LNCAP (cell line): ENCODE results near the gene BDNF.

Source experiments
- TF ChIP-seq, protein P1 (sequence below): fragments of 450-650 bp; IDR thresholded peaks from 2 replicates; pipeline ENCODE4 v1.5.1; 2017; ENCODE audit warnings: mild to moderate bottlenecking

Gene BDNF

DNA sequence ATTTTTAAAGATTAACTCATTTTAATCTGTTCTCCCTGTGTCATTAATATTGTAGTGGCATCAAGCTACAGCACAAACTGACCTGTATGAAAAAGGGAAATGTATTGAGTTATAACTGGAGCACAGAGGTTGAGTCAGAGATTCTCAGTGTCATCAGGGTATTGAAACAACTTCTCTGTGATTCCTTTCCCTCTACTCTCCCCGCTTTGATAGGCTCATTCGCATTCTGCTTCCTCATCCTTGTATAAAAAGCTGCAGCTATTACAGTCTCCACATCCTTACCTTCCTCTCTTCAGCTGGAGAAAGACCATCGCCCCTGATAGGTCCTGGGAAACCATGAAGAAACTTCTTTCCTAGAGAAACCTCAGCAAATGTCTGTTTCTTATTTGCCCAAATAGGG, 90.0 kb downstream of the BDNF start:
- TF ChIP-seq, protein P1, sequence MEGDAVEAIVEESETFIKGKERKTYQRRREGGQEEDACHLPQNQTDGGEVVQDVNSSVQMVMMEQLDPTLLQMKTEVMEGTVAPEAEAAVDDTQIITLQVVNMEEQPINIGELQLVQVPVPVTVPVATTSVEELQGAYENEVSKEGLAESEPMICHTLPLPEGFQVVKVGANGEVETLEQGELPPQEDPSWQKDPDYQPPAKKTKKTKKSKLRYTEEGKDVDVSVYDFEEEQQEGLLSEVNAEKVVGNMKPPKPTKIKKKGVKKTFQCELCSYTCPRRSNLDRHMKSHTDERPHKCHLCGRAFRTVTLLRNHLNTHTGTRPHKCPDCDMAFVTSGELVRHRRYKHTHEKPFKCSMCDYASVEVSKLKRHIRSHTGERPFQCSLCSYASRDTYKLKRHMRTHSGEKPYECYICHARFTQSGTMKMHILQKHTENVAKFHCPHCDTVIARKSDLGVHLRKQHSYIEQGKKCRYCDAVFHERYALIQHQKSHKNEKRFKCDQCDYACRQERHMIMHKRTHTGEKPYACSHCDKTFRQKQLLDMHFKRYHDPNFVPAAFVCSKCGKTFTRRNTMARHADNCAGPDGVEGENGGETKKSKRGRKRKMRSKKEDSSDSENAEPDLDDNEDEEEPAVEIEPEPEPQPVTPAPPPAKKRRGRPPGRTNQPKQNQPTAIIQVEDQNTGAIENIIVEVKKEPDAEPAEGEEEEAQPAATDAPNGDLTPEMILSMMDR: no peak

DNA sequence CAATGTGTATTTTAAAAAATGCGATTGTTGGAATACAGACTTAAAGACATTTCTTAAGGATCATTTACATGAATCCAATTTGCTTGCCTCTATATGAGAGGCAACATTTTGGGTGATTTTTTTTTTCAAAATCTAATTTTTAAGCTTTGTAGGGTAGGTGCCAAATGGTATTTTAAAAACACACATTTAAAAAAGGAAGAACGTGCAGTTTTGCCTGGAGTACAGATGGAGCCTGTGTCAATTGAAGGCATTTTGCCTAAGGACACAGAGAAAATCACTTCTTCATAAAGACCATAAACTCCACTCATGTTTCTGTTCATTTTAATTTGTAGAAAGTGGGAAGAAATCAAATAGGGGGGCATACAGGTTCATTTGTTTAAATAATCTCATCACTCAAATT, 91.3 kb downstream of the BDNF start:
- TF ChIP-seq, protein P1: no peak

DNA sequence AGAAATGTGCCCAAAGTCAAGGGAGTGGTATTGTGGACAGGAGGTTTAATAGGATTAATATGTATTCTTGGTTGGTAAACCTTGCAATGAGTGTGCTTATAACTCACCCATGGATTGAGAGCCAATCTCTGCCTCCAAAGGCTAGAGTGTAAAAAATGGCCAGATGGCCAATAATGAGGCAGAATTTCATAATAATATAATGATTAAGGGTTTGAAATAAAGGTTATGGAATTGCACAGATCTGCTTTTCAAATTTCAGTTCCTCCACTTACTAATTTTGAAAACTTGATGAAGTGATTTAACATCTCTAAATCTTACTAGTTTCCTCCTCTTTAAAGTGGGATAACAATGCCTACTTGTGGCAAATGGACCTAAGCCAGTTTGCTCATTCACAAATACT, 94.8 kb downstream of the BDNF start:
- TF ChIP-seq, protein P1: no peak
